Thyroid gland (tissue), 4 donors: Measurements from ENCODE around the gene PODN.

Experiments used
- POLR2A ChIP-seq, 2 donors: fragments of 450-650 bp; IDR thresholded peaks; one replicate each; pipeline ENCODE4 v1.6.1; 2017; ENCODE audit warnings: antibody characterized with exemption in 2 of 2, mild to moderate bottlenecking in 2 of 2, moderate library complexity in 1 of 2
- TF ChIP-seq, protein P1 (sequence below), 6 experiments: fragments of 200-600 bp in 3 of 6; fragments of 450-650 bp in 3 of 6; sonication (generic) in 3 of 6; IDR thresholded peaks; one replicate each; pipeline ENCODE4 v1.5.1; 2016 to 2019; ENCODE audit warnings: antibody characterized with exemption in 6 of 6, mild to moderate bottlenecking in 2 of 6, inconsistent platforms in 1 of 6, moderate library complexity in 1 of 6

DNA sequence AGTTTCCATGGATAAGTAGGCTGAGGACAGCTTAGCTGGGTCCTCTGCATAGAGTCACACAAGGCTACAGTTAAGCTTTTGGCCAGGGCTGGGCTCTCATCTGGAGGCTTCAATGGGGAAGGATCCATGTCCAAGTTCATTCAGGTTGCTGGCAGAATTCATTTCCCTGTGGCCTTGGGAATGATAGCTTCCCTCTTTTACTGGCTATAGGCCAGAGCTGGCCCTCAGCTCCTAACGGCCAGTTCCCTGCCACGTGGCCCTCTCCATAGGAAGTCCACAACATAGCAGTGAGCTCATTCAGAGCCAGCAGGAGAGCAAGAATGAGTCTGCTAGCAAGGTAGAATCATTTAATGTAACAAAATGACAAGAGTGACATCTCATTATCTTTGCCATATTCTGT is 15.1 kb upstream of the PODN start:
- TF ChIP-seq, protein P1, sequence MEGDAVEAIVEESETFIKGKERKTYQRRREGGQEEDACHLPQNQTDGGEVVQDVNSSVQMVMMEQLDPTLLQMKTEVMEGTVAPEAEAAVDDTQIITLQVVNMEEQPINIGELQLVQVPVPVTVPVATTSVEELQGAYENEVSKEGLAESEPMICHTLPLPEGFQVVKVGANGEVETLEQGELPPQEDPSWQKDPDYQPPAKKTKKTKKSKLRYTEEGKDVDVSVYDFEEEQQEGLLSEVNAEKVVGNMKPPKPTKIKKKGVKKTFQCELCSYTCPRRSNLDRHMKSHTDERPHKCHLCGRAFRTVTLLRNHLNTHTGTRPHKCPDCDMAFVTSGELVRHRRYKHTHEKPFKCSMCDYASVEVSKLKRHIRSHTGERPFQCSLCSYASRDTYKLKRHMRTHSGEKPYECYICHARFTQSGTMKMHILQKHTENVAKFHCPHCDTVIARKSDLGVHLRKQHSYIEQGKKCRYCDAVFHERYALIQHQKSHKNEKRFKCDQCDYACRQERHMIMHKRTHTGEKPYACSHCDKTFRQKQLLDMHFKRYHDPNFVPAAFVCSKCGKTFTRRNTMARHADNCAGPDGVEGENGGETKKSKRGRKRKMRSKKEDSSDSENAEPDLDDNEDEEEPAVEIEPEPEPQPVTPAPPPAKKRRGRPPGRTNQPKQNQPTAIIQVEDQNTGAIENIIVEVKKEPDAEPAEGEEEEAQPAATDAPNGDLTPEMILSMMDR (IDR thresholded peaks at IDR 0.05): no peak
- no peak for TF ChIP-seq POLR2A (IDR thresholded peaks at IDR 0.05)
